ENCODE measurements around the gene CDCA4.
A peak's percentile ranks its signal among the peaks of the same experiment; 100 is the strongest.

Gene CDCA4

GRCh38 chr14:104977008-104977680 lies 43.7 kb downstream of the CDCA4 start:
- Histone ChIP-seq H3K18ac (ENCODE audit: low read length) (no peak overlapping the region), H3K27ac (ENCODE audit: low read depth, low read length) (no peak overlapping the region), H4K91ac (ENCODE audit: low read depth, low read length) (no peak overlapping the region), H3K4me3 (ENCODE audit: low read depth, low read length) (no peak overlapping the region), H3K23ac (ENCODE audit: low read length) (no peak overlapping the region), H3K27me3 (ENCODE audit: insufficient read depth, low read length) (peaks cover 10% of the 10 kb centered on the region), H3K79me2 (ENCODE audit: control insufficient read depth, insufficient read depth, low read length, poor library complexity) (no peaks in the 10 kb centered on the region), H2AFZ (ENCODE audit: insufficient read depth, low read length, poor library complexity) (no peak overlapping the region), H2BK5ac (ENCODE audit: low read depth, low read length, poor library complexity) (no peak overlapping the region), H3K4me1 (ENCODE audit: control insufficient read depth in 1 of 2, insufficient read depth in 2 of 2, low read length in 2 of 2) (peaks cover 6 to 27% of the 10 kb centered on the region in 2 experiments), H4K12ac (ENCODE audit: low read depth, low read length) (no peak overlapping the region), H4K8ac (ENCODE audit: low read depth, low read length) (no peak overlapping the region), H3K36me3 (ENCODE audit: control insufficient read depth in 1 of 2, insufficient read depth in 2 of 2, low read length in 2 of 2) (no peaks in the 10 kb centered on the region), H3K79me1 (ENCODE audit: low read length) (no peaks in the 10 kb centered on the region), H2AK5ac (ENCODE audit: low read length) (no peak overlapping the region), H3K4me2 (ENCODE audit: low read length) (peak overlapping the region; percentile 69), H3K9me3 (ENCODE audit: insufficient read depth, low read depth, low read length) (peaks cover 9% of the 10 kb centered on the region), H2BK12ac (ENCODE audit: low read length) (no peak overlapping the region), H3K4ac (ENCODE audit: low read depth, low read length) (no peak overlapping the region), H3K14ac (ENCODE audit: low read length) (no peak overlapping the region), H2BK120ac (ENCODE audit: insufficient read depth, low read length, poor library complexity) (no peak overlapping the region), H3K9ac (ENCODE audit: low read length) (no peak overlapping the region)
- no peak for DNase-seq
- no CpG with 5 or more reads among the region's 11 CpGs for WGBS (ENCODE audit: extremely low coverage, insufficient coverage, insufficient read length)

GRCh38 chr14:104976198-104977007 lies 44.5 kb downstream of the CDCA4 start:
- no peak overlapping the region for H3K4me2 ChIP-seq (ENCODE audit: low read length)
- H2BK120ac ChIP-seq (ENCODE audit: insufficient read depth, low read length, poor library complexity) = no peak overlapping the region
- H2BK12ac ChIP-seq (ENCODE audit: low read length) = no peak overlapping the region
- no peak overlapping the region for H3K27ac ChIP-seq (ENCODE audit: low read depth, low read length)
- no peaks in the 10 kb centered on the region for H3K79me2 ChIP-seq (ENCODE audit: control insufficient read depth, insufficient read depth, low read length, poor library complexity)
- H3K9ac ChIP-seq (ENCODE audit: low read length) = no peak overlapping the region
- no peak overlapping the region for H2AK5ac ChIP-seq (ENCODE audit: low read length)
- DNase-seq = peak; percentile 88 to 92
- H3K9me3 ChIP-seq (ENCODE audit: insufficient read depth, low read depth, low read length) = peaks cover 9% of the 10 kb centered on the region
- H3K4me1 ChIP-seq (ENCODE audit: control insufficient read depth in 1 of 2, insufficient read depth in 2 of 2, low read length in 2 of 2) = peaks cover 6 to 33% of the 10 kb centered on the region in 2 experiments
- H4K12ac ChIP-seq (ENCODE audit: low read depth, low read length) = no peak overlapping the region
- no peak overlapping the region for H3K23ac ChIP-seq (ENCODE audit: low read length)
- no peak overlapping the region for H2BK5ac ChIP-seq (ENCODE audit: low read depth, low read length, poor library complexity)
- H3K4ac ChIP-seq (ENCODE audit: low read depth, low read length) = no peak overlapping the region
- no peak overlapping the region for H3K4me3 ChIP-seq (ENCODE audit: low read depth, low read length)
- no peaks in the 10 kb centered on the region for H3K79me1 ChIP-seq (ENCODE audit: low read length)
- H3K18ac ChIP-seq (ENCODE audit: low read length) = no peak overlapping the region
- H4K91ac ChIP-seq (ENCODE audit: low read depth, low read length) = no peak overlapping the region
- peaks cover 10% of the 10 kb centered on the region for H3K27me3 ChIP-seq (ENCODE audit: insufficient read depth, low read length)
- no peak overlapping the region for H2AFZ ChIP-seq (ENCODE audit: insufficient read depth, low read length, poor library complexity)
- H3K14ac ChIP-seq (ENCODE audit: low read length) = no peak overlapping the region
- no peak overlapping the region for H4K8ac ChIP-seq (ENCODE audit: low read depth, low read length)
- WGBS (ENCODE audit: extremely low coverage, insufficient coverage, insufficient read length) = no CpG with 5 or more reads among the region's 21 CpGs
- no peaks in the 10 kb centered on the region for H3K36me3 ChIP-seq (ENCODE audit: control insufficient read depth in 1 of 2, insufficient read depth in 2 of 2, low read length in 2 of 2)

GRCh38 chr14:104975481-104976197 lies 45.2 kb downstream of the CDCA4 start:
- peaks cover 10% of the 10 kb centered on the region for H3K27me3 ChIP-seq (ENCODE audit: insufficient read depth, low read length)

GRCh38 chr14:104974665-104975390 lies 46.1 kb downstream of the CDCA4 start:
- Histone ChIP-seq H3K4me3 (ENCODE audit: low read depth, low read length) (no peak overlapping the region), H3K27ac (ENCODE audit: low read depth, low read length) (no peak overlapping the region), H3K14ac (ENCODE audit: low read length) (no peak overlapping the region), H3K79me1 (ENCODE audit: low read length) (no peaks in the 10 kb centered on the region), H3K79me2 (ENCODE audit: control insufficient read depth, insufficient read depth, low read length, poor library complexity) (no peaks in the 10 kb centered on the region), H3K36me3 (ENCODE audit: control insufficient read depth in 1 of 2, insufficient read depth in 2 of 2, low read length in 2 of 2) (no peaks in the 10 kb centered on the region), H3K9ac (ENCODE audit: low read length) (no peak overlapping the region), H2BK120ac (ENCODE audit: insufficient read depth, low read length, poor library complexity) (no peak overlapping the region), H2BK5ac (ENCODE audit: low read depth, low read length, poor library complexity) (no peak overlapping the region), H4K12ac (ENCODE audit: low read depth, low read length) (no peak overlapping the region), H2AFZ (ENCODE audit: insufficient read depth, low read length, poor library complexity) (no peak overlapping the region), H4K91ac (ENCODE audit: low read depth, low read length) (no peak overlapping the region), H3K4me2 (ENCODE audit: low read length) (no peak overlapping the region), H3K4me1 (ENCODE audit: control insufficient read depth in 1 of 2, insufficient read depth in 2 of 2, low read length in 2 of 2) (peaks cover 15 to 38% of the 10 kb centered on the region in 2 experiments), H3K23ac (ENCODE audit: low read length) (no peak overlapping the region), H2BK12ac (ENCODE audit: low read length) (no peak overlapping the region), H4K8ac (ENCODE audit: low read depth, low read length) (no peak overlapping the region), H3K27me3 (ENCODE audit: insufficient read depth, low read length) (peaks cover 10% of the 10 kb centered on the region), H2AK5ac (ENCODE audit: low read length) (no peak overlapping the region), H3K18ac (ENCODE audit: low read length) (no peak overlapping the region), H3K4ac (ENCODE audit: low read depth, low read length) (no peak overlapping the region), H3K9me3 (ENCODE audit: insufficient read depth, low read depth, low read length) (peaks cover 9% of the 10 kb centered on the region)
- no peak for DNase-seq
- no CpG with 5 or more reads among the region's 14 CpGs for WGBS (ENCODE audit: extremely low coverage, insufficient coverage, insufficient read length)

More at GRCh38 chr14:104975481-104976197, 45.2 kb downstream of the CDCA4 start:
- Histone ChIP-seq H3K14ac (ENCODE audit: low read length) (no peak overlapping the region), H3K27ac (ENCODE audit: low read depth, low read length) (no peak overlapping the region), H3K9me3 (ENCODE audit: insufficient read depth, low read depth, low read length) (peaks cover 9% of the 10 kb centered on the region), H3K9ac (ENCODE audit: low read length) (no peak overlapping the region), H3K79me2 (ENCODE audit: control insufficient read depth, insufficient read depth, low read length, poor library complexity) (no peaks in the 10 kb centered on the region), H3K79me1 (ENCODE audit: low read length) (no peaks in the 10 kb centered on the region), H3K4me2 (ENCODE audit: low read length) (no peak overlapping the region), H3K4me3 (ENCODE audit: low read depth, low read length) (no peak overlapping the region), H3K4me1 (ENCODE audit: control insufficient read depth in 1 of 2, insufficient read depth in 2 of 2, low read length in 2 of 2) (peaks cover 8 to 37% of the 10 kb centered on the region in 2 experiments), H2BK12ac (ENCODE audit: low read length) (no peak overlapping the region), H4K8ac (ENCODE audit: low read depth, low read length) (no peak overlapping the region), H3K18ac (ENCODE audit: low read length) (no peak overlapping the region), H2AFZ (ENCODE audit: insufficient read depth, low read length, poor library complexity) (no peak overlapping the region), H4K91ac (ENCODE audit: low read depth, low read length) (no peak overlapping the region), H2BK5ac (ENCODE audit: low read depth, low read length, poor library complexity) (no peak overlapping the region), H2BK120ac (ENCODE audit: insufficient read depth, low read length, poor library complexity) (no peak overlapping the region), H3K4ac (ENCODE audit: low read depth, low read length) (no peak overlapping the region), H2AK5ac (ENCODE audit: low read length) (no peak overlapping the region), H3K36me3 (ENCODE audit: control insufficient read depth in 1 of 2, insufficient read depth in 2 of 2, low read length in 2 of 2) (no peaks in the 10 kb centered on the region), H3K23ac (ENCODE audit: low read length) (no peak overlapping the region), H4K12ac (ENCODE audit: low read depth, low read length) (no peak overlapping the region)
- WGBS (ENCODE audit: extremely low coverage, insufficient coverage, insufficient read length) = no CpG with 5 or more reads among the region's 21 CpGs
- peak in 1 of 2 donors; percentile 9 for DNase-seq

Data from trophoblast cell (in vitro differentiated cells and primary cell).